Adrenal gland (tissue), 12 donors: ENCODE results near the gene L2HGDH. TPM values are rescaled to one million over a fixed set of nuclear protein-coding genes. Genes with fewer than 3 reads are reported as not detected.

Source experiments
- DNase-seq, 7 donors: peaks; one replicate each; pipeline ENCODE4 v3.0.0-alpha.2; 2019 to 2020
- H3K27ac ChIP-seq, 5 donors: fragments of 200-600 bp; sonication (generic) in 4 of 5; 1 replicate in 3 of 5; 2 replicates in 2 of 5; pipeline versions ENCODE4 v1.5.1 to v1.8.0; 2016 to 2020; ENCODE audit warnings: mild to moderate bottlenecking in 1 of 5
- H3K27me3 ChIP-seq: fragments of 200-600 bp; 2 replicates; pipeline ENCODE4 v1.8.0; 2021
- H3K36me3 ChIP-seq, 2 donors: fragments of 200-600 bp; replicated peaks in 1 of 2; 1 replicate in 1 of 2; 2 replicates in 1 of 2; pipeline versions ENCODE4 v1.5.1 to v1.8.0; 2018 to 2022
- H3K4me1 ChIP-seq, 2 donors: fragments of 200-600 bp; replicated peaks in 1 of 2; 1 replicate in 1 of 2; 2 replicates in 1 of 2; pipeline versions ENCODE4 v1.5.1 to v1.8.0; 2018 to 2021
- H3K4me3 ChIP-seq, 4 donors: fragments of 200-600 bp; sonication (generic) in 3 of 4; one replicate each; pipeline ENCODE4 v1.5.1; 2016 to 2018
- H3K9me3 ChIP-seq, 3 donors: fragments of 200-600 bp; sonication (generic) in 1 of 3; replicated peaks in 1 of 3; 1 replicate in 2 of 3; 2 replicates in 1 of 3; pipeline versions ENCODE4 v1.5.1 to v1.8.0; 2016 to 2021
- CTCF ChIP-seq, 6 experiments: fragments of 450-650 bp in 4 of 6; fragments of 200-600 bp in 2 of 6; sonication (generic) in 1 of 6; IDR thresholded peaks; 1 replicate in 5 of 6; 2 replicates in 1 of 6; pipeline versions ENCODE4 v1.5.1 to v1.8.0; 2016 to 2021; ENCODE audit warnings: antibody characterized with exemption in 6 of 6, mild to moderate bottlenecking in 2 of 6, moderate library complexity in 1 of 6
- POLR2A ChIP-seq, 2 donors: fragments of 450-650 bp; IDR thresholded peaks; one replicate each; pipeline ENCODE4 v1.6.1; 2017; ENCODE audit warnings: antibody characterized with exemption in 2 of 2, mild to moderate bottlenecking in 2 of 2, moderate library complexity in 1 of 2
- WGBS, 4 donors: extraction: QIAGEN DNeasy Blood & Tissue Kit in 2 of 4; methylation state at CpG; one replicate each; pipeline versions ENCODE4 v1.1.5 to v1.1.7; 2013 to 2017; 5-methylcytosine and 5-hydroxymethylcytosine counted together
- intact Hi-C, 2 donors: fragments of 100-400 bp; cut with DNase I; formaldehyde crosslinking; loops; one replicate each; pipeline versions ENCODE4 v1.14.1 to v1.15.0; 2022 to 2023
- polyA plus RNA-seq, 3 donors: library from polyadenylated mRNA; stranded (reverse); fragments of 200-250 nt in 2 of 3; fragments of 350-450 nt in 1 of 3; fragmentation: Illumina TruSeq in 1 of 3; extraction: RNeasy Lipid Tissue Mini Kit (QIAGEN cat#74804) in 1 of 3; gene quantifications; one replicate each; pipeline ENCODE4 v1.2.3, GENCODE V29; 2013 to 2014
- total RNA-seq, 9 donors: library from RNA; depleted of rRNA in 4 of 9; stranded (reverse); fragments of >200 nt in 4 of 9; fragments of 120-200 nt in 1 of 9; fragmentation: NEBNext Ultra II Directional in 1 of 9; extraction: Animal tissue kit (Norgen Biotek cat#: 25700) in 1 of 9; gene quantifications; one replicate each; pipeline versions ENCODE4 v1.1.0 to v1.2.4, GENCODE V29; 2013 to 2023
- donor health status: healthy with polysubstance abuse.
- donor health status: Bipolar disorder and iron deficiency.
- donor health status: DM: yes; HTN: yes; CAD: no.
- donor health status: DM: no; HTN: no; CAD: no.
- donor health status: DM: no; HTN: no; CAD: no.
- donor health status: DM: yes; HTN: yes; CAD: no.

L2HGDH gene
- total and polyA plus RNA-seq, 12 donors = 1.2 to 8.9 (median 4.8) TPM

GRCh38 chr14:50354527-50354926 is 42.5 kb upstream of the L2HGDH start:
- H3K36me3 ChIP-seq = no peaks in the 10 kb centered on the region
- H3K4me3 ChIP-seq = no peak overlapping the region
- TF ChIP-seq POLR2A (IDR thresholded peaks at IDR 0.05) (no peak), CTCF (IDR thresholded peaks at IDR 0.05) (no peak)
- no peaks in the 10 kb centered on the region for H3K27me3 ChIP-seq
- DNase-seq = no peak
- H3K9me3 ChIP-seq = no peaks in the 10 kb centered on the region
- intact Hi-C loops = no loop called here
- H3K4me1 ChIP-seq = no peaks in the 10 kb centered on the region
- no peak overlapping the region for H3K27ac ChIP-seq
- WGBS, 4 donors = 3 to 74% (median 53%) methylated on average over 1 of the region's 1 CpG

GRCh38 chr14:50353126-50353525 is 41.1 kb upstream of the L2HGDH start:
- no peaks in the 10 kb centered on the region for H3K36me3 ChIP-seq
- no peak overlapping the region for H3K27ac ChIP-seq
- DNase-seq = no peak
- no peaks in the 10 kb centered on the region for H3K4me1 ChIP-seq
- no peak for TF ChIP-seq CTCF (IDR thresholded peaks at IDR 0.05)
- no peak for TF ChIP-seq POLR2A (IDR thresholded peaks at IDR 0.05)
- no peak overlapping the region for H3K4me3 ChIP-seq
- WGBS, 4 donors = 83 to 88% (median 86%) methylated on average over 4 of the region's 4 CpGs
- no peaks in the 10 kb centered on the region for H3K9me3 ChIP-seq
- no peaks in the 10 kb centered on the region for H3K27me3 ChIP-seq
- intact Hi-C loops = no loop called here

GRCh38 chr14:50352584-50352983 is 40.6 kb upstream of the L2HGDH start:
- 87 to 94% (median 89%) methylated on average over 4 of the region's 4 CpGs for WGBS, 4 donors
- intact Hi-C loops = no loop called here
- H3K9me3 ChIP-seq = no peaks in the 10 kb centered on the region
- no peak overlapping the region for H3K4me3 ChIP-seq
- DNase-seq = no peak
- no peaks in the 10 kb centered on the region for H3K27me3 ChIP-seq
- no peak for TF ChIP-seq CTCF (IDR thresholded peaks at IDR 0.05)
- H3K4me1 ChIP-seq = peaks cover 0 to 5% of the 10 kb centered on the region in 2 donors
- H3K36me3 ChIP-seq = no peaks in the 10 kb centered on the region
- H3K27ac ChIP-seq = no peak overlapping the region

GRCh38 chr14:50350975-50351374 is 38.9 kb upstream of the L2HGDH start:
- DNase-seq = no peak
- Histone ChIP-seq H3K4me1 (peaks cover 0 to 8% of the 10 kb centered on the region in 2 donors), H3K36me3 (no peaks in the 10 kb centered on the region), H3K27me3 (no peaks in the 10 kb centered on the region), H3K27ac (no peak overlapping the region), H3K4me3 (no peak overlapping the region), H3K9me3 (no peaks in the 10 kb centered on the region)
- intact Hi-C loops = no loop called here
- WGBS, 4 donors = 70 to 85% (median 78%) methylated on average over 2 of the region's 2 CpGs
- no peak for TF ChIP-seq POLR2A (IDR thresholded peaks at IDR 0.05)
- no peak for TF ChIP-seq CTCF (IDR thresholded peaks at IDR 0.05)
